ENCODE measurements around the gene CDPF1. TPM values are rescaled to one million over a fixed set of nuclear protein-coding genes. Genes with fewer than 3 reads are reported as not detected.
A peak's percentile ranks its signal among the peaks of the same experiment; 100 is the strongest.

CDPF1 gene
- total RNA-seq, 2 experiments from 2014 or later: 8.1 to 8.8 TPM

DNA sequence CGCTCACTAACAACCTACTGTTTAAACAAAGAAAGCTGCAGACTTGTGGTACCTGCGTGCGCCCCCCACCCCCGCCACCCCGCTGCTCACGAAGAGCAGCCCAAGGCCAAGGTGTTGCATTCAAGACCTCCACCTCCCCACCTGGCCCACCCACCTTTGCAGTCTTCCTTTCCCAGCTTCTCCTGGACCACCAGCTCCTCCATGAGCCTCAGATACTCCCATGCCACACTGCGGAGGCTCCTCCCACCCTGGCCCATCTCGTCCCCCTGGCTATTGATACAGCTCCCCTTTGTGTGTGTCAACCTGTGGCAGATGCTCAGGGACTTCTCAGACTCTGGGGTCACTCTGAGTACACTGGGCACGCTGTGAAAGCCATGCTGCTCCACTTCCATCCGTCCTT is 3.9 kb downstream of the CDPF1 start:
- H3K27ac Mint-ChIP-seq: no peak overlapping the region
- H3K4me3 Mint-ChIP-seq: no peak overlapping the region
- ATAC-seq (no peak), DNase-seq (no peak)
- H3K36me3 Mint-ChIP-seq (ENCODE audit: low read depth): peaks cover 1% of the 10 kb centered on the region
- POLR2A ChIA-PET: no interaction called here
- no peaks in the 10 kb centered on the region for H3K9me3 Mint-ChIP-seq (ENCODE audit: low read depth)
- intact Hi-C loops (cut with DNase I, micrococcal nuclease): no loop called here
- H3K27me3 Mint-ChIP-seq: no peaks in the 10 kb centered on the region
- CTCF ChIA-PET: interaction anchor here (0.7 kb wide), 1 partner anchor 14 kb away, joined by 4 read pairs; no protein-coding TSS in a partner anchor
- H3K4me1 Mint-ChIP-seq: peaks cover 7% of the 10 kb centered on the region

DNA sequence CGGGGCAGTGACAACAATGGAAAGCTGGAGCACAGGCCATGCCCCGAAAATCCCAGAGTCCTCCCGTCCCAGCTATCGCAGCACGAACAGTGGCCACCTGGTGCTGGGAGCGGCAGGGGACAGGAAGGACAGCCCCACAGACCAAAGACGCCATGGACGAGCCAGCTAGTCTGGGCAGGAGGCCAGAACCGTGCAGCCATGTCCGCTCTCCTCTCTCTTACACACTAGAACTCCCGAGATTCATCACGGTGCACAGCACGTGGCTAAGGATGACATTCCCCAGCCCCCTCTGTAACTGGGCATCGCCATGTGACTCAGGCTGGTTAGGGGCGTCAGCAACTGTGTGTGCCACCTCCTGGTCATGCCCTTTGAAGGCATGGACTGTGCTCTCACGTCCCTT is 4.6 kb downstream of the CDPF1 start:
- no peaks in the 10 kb centered on the region for H3K27me3 Mint-ChIP-seq
- H3K36me3 Mint-ChIP-seq (ENCODE audit: low read depth): peaks cover 1% of the 10 kb centered on the region
- H3K9me3 Mint-ChIP-seq (ENCODE audit: low read depth): no peaks in the 10 kb centered on the region
- ChIA-PET CTCF (no interaction called here), POLR2A (no interaction called here)
- intact Hi-C loops (cut with DNase I, micrococcal nuclease): no loop called here
- H3K4me3 Mint-ChIP-seq: no peak overlapping the region
- DNase-seq (no peak), ATAC-seq (no peak)
- no peak overlapping the region for H3K27ac Mint-ChIP-seq
- peaks cover 5% of the 10 kb centered on the region for H3K4me1 Mint-ChIP-seq

DNA sequence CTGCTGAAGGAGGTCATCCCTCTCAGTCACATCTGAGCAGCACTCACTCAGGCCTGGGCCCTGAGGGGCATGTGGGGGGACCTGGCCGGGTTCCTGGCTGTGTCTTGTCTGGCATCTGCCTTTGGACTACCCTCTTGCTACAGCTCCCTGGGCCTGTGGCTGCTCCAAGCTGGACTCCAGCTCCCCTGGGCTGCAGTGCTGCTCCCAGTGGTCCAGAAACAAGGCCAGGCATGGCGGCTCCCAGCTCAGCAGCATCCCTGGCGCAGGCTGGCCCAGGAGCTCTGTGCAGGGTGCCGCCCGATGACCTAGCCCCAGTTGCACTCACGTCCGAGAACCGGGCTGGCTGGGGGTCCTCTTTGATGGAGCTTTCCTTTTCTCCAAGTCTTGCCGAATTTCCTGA is 5.3 kb downstream of the CDPF1 start:
- peaks cover 1% of the 10 kb centered on the region for H3K36me3 Mint-ChIP-seq (ENCODE audit: low read depth)
- peaks cover 9% of the 10 kb centered on the region for H3K4me1 Mint-ChIP-seq
- ATAC-seq (no peak), DNase-seq (no peak)
- H3K4me3 Mint-ChIP-seq: no peak overlapping the region
- H3K9me3 Mint-ChIP-seq (ENCODE audit: low read depth): no peaks in the 10 kb centered on the region
- H3K27ac Mint-ChIP-seq: no peak overlapping the region
- ChIA-PET CTCF (interaction anchor here (0.6 kb wide), 1 partner anchor 239 kb away, joined by 3 read pairs; no protein-coding TSS in a partner anchor), POLR2A (interaction anchor here (0.6 kb wide), 1 partner anchor 41 kb away, joined by 4 read pairs; no protein-coding TSS in a partner anchor)
- H3K27me3 Mint-ChIP-seq: no peaks in the 10 kb centered on the region
- intact Hi-C loops (cut with DNase I, micrococcal nuclease): no loop called here

DNA sequence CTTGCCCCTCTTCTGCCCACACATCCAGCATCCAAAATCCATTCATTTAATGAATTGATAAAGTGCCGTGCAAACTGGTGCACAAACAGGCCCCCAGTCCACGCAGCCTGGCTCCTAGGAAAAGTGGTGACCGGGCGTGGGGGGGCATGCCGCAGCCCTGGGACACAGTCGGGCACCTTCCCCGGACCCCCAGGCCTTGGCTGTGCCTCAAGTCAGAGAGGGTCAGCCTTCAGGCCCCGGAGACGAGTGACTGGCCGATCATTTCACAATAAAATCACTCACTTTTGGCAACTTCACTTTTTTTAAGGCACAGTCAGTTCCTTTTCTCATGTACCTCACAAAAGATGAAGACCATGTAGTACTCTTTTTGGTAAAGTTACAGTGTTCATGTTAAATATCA is 8.0 kb downstream of the CDPF1 start:
- no peaks in the 10 kb centered on the region for H3K9me3 Mint-ChIP-seq (ENCODE audit: low read depth)
- H3K4me3 Mint-ChIP-seq: no peak overlapping the region
- H3K4me1 Mint-ChIP-seq: peaks cover 11% of the 10 kb centered on the region
- no peak overlapping the region for H3K27ac Mint-ChIP-seq
- ATAC-seq (no peak), DNase-seq (no peak)
- H3K36me3 Mint-ChIP-seq (ENCODE audit: low read depth): peaks cover 4% of the 10 kb centered on the region
- POLR2A ChIA-PET: no interaction called here
- intact Hi-C loops (cut with DNase I, micrococcal nuclease): no loop called here
- H3K27me3 Mint-ChIP-seq: no peaks in the 10 kb centered on the region
- CTCF ChIA-PET: interaction anchor here (0.7 kb wide), 1 partner anchor 122 kb away, joined by 3 read pairs; no protein-coding TSS in a partner anchor

DNA sequence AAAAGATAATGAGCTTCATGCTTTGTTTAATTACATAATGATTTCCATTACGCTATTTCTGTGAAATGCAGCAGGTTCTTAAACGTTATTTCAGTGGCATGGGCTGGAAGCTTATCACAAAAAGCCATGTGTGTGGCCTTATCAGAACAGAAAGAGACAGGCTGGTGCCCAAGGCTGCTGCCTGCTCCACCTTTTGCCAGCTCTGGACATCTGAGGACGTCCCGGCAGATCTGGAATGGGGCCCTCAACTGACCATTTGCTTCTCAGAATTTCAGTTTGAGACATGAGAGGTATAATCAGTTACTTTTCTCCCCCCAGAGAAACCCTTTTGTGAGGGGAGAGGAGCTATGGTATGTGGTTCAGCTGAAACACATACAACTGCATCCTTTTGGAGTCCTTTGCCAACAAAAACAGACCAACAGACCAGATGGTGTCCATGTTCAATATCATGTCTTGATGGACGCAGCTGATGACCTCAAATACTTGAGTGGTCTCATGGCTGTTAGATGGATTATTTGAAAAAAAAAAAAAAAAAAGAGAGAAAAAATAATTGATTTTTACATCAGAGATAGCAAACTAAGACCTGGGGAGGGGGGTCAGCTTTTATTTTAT is 8.6 kb downstream of the CDPF1 start:
- H3K27ac Mint-ChIP-seq: no peak overlapping the region
- CTCF ChIA-PET: interaction anchor here (0.7 to 1.0 kb wide), 2 partner anchors 15 to 121 kb away, joined by 3 read pairs; no protein-coding TSS in a partner anchor
- POLR2A ChIA-PET: no interaction called here

DNA sequence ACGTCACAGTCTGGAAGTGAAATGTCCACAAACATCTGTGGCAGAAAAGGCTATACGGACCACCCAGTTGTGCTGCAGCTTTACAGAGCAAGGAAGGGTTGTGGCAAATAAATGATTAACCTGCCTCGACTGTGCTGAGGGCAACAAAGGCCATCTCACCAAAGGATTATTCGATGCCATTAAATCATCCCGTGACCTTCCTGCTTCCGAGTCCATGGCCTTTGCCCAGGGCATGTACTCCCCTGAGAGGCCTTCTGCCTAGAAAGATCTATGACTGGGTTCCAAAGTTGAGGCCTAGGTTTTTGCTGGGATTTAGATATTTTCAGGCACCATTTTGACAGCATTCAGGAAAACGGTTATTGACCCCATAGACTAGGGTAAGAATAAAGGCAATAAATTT is 9.2 kb downstream of the CDPF1 start:
- H3K27ac Mint-ChIP-seq: no peak overlapping the region
- no peaks in the 10 kb centered on the region for H3K27me3 Mint-ChIP-seq
- no peak overlapping the region for H3K4me3 Mint-ChIP-seq
- POLR2A ChIA-PET: no interaction called here
- H3K9me3 Mint-ChIP-seq (ENCODE audit: low read depth): no peaks in the 10 kb centered on the region
- DNase-seq (no peak), ATAC-seq (no peak)
- CTCF ChIA-PET: interaction anchor here (1.0 kb wide), 1 partner anchor 15 kb away, joined by 3 read pairs; no protein-coding TSS in a partner anchor
- peaks cover 4% of the 10 kb centered on the region for H3K36me3 Mint-ChIP-seq (ENCODE audit: low read depth)
- intact Hi-C loops (cut with DNase I, micrococcal nuclease): no loop called here
- H3K4me1 Mint-ChIP-seq: peaks cover 11% of the 10 kb centered on the region

More for the DNA sequence above, 8.6 kb downstream of the CDPF1 start:
- intact Hi-C loops (cut with DNase I, micrococcal nuclease): no loop called here
- peaks cover 11% of the 10 kb centered on the region for H3K4me1 Mint-ChIP-seq
- DNase-seq (no peak), ATAC-seq (no peak)
- H3K27me3 Mint-ChIP-seq: no peaks in the 10 kb centered on the region
- H3K4me3 Mint-ChIP-seq: no peak overlapping the region
- H3K9me3 Mint-ChIP-seq (ENCODE audit: low read depth): no peaks in the 10 kb centered on the region
- H3K36me3 Mint-ChIP-seq (ENCODE audit: low read depth): peaks cover 4% of the 10 kb centered on the region

DNA sequence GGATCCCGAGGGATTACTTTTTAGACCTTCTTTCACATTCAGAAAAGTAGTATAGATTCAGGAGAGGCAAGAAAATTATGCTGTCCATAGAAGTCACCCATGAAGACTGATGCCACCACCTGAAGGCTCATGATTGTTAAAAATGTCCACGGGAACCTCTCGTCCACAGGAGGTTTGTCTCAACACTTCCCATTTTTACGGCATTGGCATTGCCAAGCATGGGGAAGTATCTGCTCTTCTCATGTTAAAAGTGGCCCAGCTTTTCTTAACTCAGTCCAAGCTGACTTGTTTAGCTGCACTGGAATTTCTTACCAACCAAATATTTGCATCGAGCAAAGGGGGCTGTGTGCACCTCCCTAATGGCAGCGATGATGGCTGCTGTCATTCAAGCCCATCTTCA is 9.6 kb downstream of the CDPF1 start:
- ATAC-seq (no peak), DNase-seq (no peak)
- POLR2A ChIA-PET: no interaction called here
- Mint-ChIP-seq H3K27ac (no peak overlapping the region), H3K9me3 (ENCODE audit: low read depth) (no peaks in the 10 kb centered on the region), H3K27me3 (no peaks in the 10 kb centered on the region), H3K4me1 (peaks cover 11% of the 10 kb centered on the region), H3K36me3 (ENCODE audit: low read depth) (peaks cover 4% of the 10 kb centered on the region), H3K4me3 (no peak overlapping the region)
- intact Hi-C loops (cut with DNase I, micrococcal nuclease): no loop called here
- CTCF ChIA-PET: interaction anchor here (0.7 kb wide), 1 partner anchor 103 kb away, joined by 3 read pairs; no protein-coding TSS in a partner anchor

DNA sequence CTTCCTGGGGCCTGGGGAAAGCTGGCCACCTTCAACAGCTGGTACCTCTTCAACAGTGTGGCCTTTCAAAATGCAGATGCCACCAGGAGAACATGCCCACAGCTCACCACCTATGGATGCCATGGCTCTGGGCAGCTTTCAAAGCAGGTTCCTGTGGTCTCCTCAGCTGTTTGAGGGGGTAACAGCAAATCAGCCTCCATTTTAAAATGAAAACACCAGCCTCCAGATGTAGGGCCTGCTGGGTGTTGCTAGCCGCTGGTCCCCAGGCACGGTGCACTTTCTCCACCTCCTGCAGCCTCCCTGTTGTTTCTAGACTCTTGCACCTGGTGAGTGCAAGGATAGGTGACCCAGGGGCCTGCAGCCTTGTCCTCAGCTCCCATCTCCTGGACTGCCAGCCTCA is 10.0 kb downstream of the CDPF1 start:
- no peaks in the 10 kb centered on the region for H3K9me3 Mint-ChIP-seq (ENCODE audit: low read depth)
- intact Hi-C loops (cut with DNase I, micrococcal nuclease): no loop called here
- POLR2A ChIA-PET: no interaction called here
- no peak overlapping the region for H3K27ac Mint-ChIP-seq
- H3K27me3 Mint-ChIP-seq: no peaks in the 10 kb centered on the region
- CTCF ChIA-PET: interaction anchor here (0.5 to 0.7 kb wide), 3 partner anchors 17 to 116 kb away, joined by 3 read pairs; no protein-coding TSS in a partner anchor
- no peak for ATAC-seq
- peaks cover 11% of the 10 kb centered on the region for H3K4me1 Mint-ChIP-seq
- no peak for DNase-seq
- H3K36me3 Mint-ChIP-seq (ENCODE audit: low read depth): peaks cover 4% of the 10 kb centered on the region
- H3K4me3 Mint-ChIP-seq: no peak overlapping the region

DNA sequence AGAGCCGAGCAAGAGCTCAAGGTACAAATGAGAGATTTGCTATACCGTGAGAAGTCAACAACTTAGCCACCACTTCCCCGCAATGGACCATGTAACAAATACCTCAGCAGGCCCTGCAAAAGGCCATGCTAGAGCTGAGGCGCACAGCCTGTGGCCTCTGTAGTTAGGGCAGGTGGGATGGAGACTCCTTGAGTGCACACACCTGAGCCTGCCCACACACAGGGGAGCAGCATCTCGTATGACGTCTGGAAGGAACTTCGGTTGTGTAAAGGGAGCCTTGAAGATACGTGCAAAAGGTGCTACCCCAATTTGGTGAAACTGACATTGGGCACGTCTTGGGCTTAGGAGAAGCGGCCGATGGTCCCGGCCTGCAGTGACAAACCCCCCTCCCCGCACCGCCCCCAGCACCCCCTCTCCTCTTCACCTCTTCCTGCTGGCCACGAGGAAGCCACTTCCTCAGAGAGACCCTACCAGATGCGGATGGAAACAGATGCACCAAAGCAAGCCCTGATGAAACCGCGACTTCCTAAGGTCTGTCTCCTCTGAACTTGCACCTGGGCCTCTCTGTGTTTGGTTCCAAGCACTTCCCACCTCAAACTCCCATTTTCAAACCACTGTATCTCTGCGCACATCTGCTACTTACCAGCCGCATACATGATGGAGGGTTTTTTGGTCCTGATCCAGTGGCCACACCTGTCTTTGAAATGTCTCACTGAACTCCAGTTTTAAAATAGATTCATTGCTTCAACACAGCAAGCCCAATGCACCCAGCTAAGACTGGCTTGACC is 10.6 kb downstream of the CDPF1 start:
- H3K27me3 Mint-ChIP-seq: no peaks in the 10 kb centered on the region
- H3K27ac Mint-ChIP-seq: peak overlapping the region; percentile 31
- POLR2A ChIA-PET: no interaction called here
- H3K9me3 Mint-ChIP-seq (ENCODE audit: low read depth): no peaks in the 10 kb centered on the region
- H3K4me3 Mint-ChIP-seq: no peak overlapping the region
- no peak for DNase-seq
- ATAC-seq: peak; percentile 16
- CTCF ChIA-PET: interaction anchor here (0.5 to 0.7 kb wide), 3 partner anchors 17 to 115 kb away, joined by 3 read pairs; no protein-coding TSS in a partner anchor
- peaks cover 11% of the 10 kb centered on the region for H3K4me1 Mint-ChIP-seq
- intact Hi-C loops (cut with DNase I, micrococcal nuclease): no loop called here
- H3K36me3 Mint-ChIP-seq (ENCODE audit: low read depth): peaks cover 4% of the 10 kb centered on the region

DNA sequence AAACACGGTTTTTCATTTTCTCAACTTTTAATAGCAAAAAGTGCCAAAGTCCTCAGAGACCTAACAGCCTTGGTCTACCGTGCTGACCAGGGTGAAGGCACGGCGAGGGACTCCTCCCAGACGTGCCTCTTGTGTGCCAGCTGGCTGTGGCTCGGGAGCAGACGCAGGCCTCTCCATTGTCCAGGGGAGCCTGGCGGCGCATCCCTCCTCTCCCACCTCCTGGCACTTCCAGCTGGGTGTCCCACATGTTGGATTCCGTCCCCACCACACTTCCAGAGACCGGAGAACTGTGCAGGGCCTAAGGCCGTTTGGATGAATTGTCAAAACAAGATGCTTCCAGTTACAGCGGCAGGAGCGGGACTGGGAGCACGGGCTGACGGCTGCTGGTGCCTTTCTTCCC is 11.6 kb downstream of the CDPF1 start:
- Mint-ChIP-seq H3K9me3 (ENCODE audit: low read depth) (no peaks in the 10 kb centered on the region), H3K27ac (no peak overlapping the region), H3K36me3 (ENCODE audit: low read depth) (peaks cover 4% of the 10 kb centered on the region), H3K4me3 (no peak overlapping the region), H3K27me3 (no peaks in the 10 kb centered on the region), H3K4me1 (peaks cover 11% of the 10 kb centered on the region)
- ATAC-seq: no peak
- POLR2A ChIA-PET: no interaction called here
- CTCF ChIA-PET: no interaction called here
- intact Hi-C loops (cut with DNase I, micrococcal nuclease): no loop called here
- DNase-seq: no peak

DNA sequence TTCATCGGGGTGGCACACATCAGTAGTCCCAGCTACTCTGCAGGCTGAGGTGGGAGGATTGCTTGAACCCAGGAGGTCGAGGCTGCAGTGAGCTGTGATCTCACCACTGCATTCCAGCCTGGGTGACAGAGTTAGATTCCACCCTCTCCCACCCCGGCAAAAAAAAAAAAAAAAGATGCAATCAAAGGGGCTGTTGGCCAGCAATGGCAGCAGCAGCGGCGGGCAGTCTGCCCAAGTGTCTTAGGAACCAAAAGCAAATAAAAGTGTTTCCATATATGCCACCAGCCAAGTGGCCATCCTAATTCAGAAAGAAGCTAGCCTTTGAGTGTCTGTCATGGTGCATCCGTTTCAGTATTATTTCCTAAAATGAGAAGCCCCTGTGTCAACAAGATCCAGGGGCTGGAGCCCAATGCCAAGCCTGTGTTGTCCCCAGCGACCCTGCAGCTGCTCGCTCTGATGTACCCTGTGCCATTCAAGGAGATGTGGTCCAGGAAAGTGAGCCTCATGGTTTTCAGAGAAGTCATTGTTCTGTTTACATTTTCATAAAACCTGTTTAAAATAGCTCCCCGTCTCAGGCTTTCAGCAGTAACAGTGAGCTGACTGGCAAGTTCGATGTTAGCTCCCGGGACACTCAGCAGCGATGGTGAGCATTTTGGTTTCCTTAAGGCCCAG is 12.5 kb downstream of the CDPF1 start:
- no peak overlapping the region for H3K4me3 Mint-ChIP-seq
- DNase-seq (no peak), ATAC-seq (no peak)
- intact Hi-C loops (cut with DNase I, micrococcal nuclease): no loop called here
- ChIA-PET CTCF (interaction anchor here (0.5 kb wide), 1 partner anchor 95 kb away, joined by 3 read pairs; no protein-coding TSS in a partner anchor), POLR2A (no interaction called here)
- peaks cover 11% of the 10 kb centered on the region for H3K4me1 Mint-ChIP-seq
- H3K36me3 Mint-ChIP-seq (ENCODE audit: low read depth): peaks cover 3% of the 10 kb centered on the region
- H3K27me3 Mint-ChIP-seq: no peaks in the 10 kb centered on the region
- no peak overlapping the region for H3K27ac Mint-ChIP-seq
- H3K9me3 Mint-ChIP-seq (ENCODE audit: low read depth): no peaks in the 10 kb centered on the region

All from activated CD4-positive, alpha-beta T cell treated with anti-CD3 and anti-CD28 coated beads for 36 hours (primary cell).